ENCODE results near the gene RNF227.

RNF227 gene

DNA sequence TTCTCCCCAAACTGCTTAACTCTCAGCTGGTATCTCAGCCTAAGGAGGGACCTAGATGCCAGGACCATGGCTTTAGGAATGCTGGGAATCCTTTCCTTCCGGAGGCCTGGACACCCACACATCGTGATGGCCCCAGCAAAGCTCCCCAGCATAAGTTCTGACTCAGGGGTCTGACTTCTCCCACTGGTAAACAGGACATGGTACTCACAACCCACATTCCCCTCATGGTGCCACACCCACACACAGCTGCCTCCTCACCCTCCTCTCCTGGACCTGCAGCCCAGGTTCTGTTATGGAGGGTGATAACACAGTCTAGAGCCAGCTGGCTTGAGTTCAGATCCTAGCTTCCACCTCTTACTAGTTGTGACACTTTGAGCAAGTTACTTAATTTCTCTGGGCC lies 719 bp upstream of the RNF227 start:
- Histone ChIP-seq H2AFZ (ENCODE audit: low read depth, low read length) (peak overlapping the region; percentile 73), H3K9me3 (ENCODE audit: low read length) (no peaks in the 10 kb centered on the region), H3K27me3 (ENCODE audit: insufficient read depth, low read length) (no peaks in the 10 kb centered on the region), H3K4me1 (ENCODE audit: insufficient read depth, low read length) (peaks cover 10% of the 10 kb centered on the region), H3K36me3 (ENCODE audit: insufficient read depth, low read length) (peaks cover 5% of the 10 kb centered on the region), H3K4me3 (ENCODE audit: low read length) (peak overlapping the region; percentile 71)

DNA sequence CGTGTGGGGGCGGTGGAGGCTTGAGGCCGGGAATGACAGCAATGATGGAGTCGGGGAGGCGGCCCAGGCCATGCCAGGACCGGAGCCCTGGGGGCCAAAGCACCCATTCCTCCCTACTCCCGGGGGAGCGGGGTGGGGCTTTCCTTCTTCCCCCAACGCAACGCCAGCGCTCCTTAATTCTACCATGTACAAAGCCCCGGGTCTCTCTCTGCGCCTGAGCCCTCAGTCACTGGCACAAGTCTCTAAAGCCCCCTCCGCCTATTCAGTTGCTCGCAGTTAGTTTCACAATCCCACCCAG lies 245 bp upstream of the RNF227 start:
- Histone ChIP-seq H3K4me3 (ENCODE audit: low read length) (peak overlapping the region; percentile 71), H3K4me1 (ENCODE audit: insufficient read depth, low read length) (peaks cover 10% of the 10 kb centered on the region), H2AFZ (ENCODE audit: low read depth, low read length) (peak overlapping the region; percentile 73), H3K27me3 (ENCODE audit: insufficient read depth, low read length) (no peaks in the 10 kb centered on the region), H3K36me3 (ENCODE audit: insufficient read depth, low read length) (peaks cover 9% of the 10 kb centered on the region), H3K9me3 (ENCODE audit: low read length) (no peaks in the 10 kb centered on the region)

DNA sequence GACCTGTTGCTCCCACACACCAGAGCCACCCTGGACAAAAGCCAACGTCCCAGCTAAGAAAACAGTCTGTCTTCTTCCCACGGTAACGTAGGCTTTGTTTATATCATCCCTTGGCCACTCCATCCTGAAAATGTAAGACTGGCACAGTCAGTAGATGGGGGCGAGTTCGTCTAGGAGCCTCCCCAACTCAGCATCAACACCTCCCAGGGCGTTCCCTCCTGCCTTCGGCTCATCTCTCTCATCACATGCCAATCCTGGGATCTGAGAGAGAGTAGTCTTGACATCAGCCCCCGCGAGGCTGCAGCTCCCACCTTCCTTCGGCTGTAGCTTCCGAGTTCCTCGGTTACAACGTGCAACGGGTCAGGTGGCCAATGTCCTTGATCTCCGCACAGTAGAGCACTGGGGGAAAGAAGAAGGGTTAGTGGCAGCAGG lies 894 bp downstream of the RNF227 start:
- H3K9me3 ChIP-seq (ENCODE audit: low read length), result no peaks in the 10 kb centered on the region
- H3K4me3 ChIP-seq (ENCODE audit: low read length), result peak overlapping the region; percentile 71
- no peak overlapping the region for H2AFZ ChIP-seq (ENCODE audit: low read depth, low read length)
- H3K4me1 ChIP-seq (ENCODE audit: insufficient read depth, low read length), result peaks cover 10% of the 10 kb centered on the region
- no peaks in the 10 kb centered on the region for H3K27me3 ChIP-seq (ENCODE audit: insufficient read depth, low read length)
- peaks cover 20% of the 10 kb centered on the region for H3K36me3 ChIP-seq (ENCODE audit: insufficient read depth, low read length)

DNA sequence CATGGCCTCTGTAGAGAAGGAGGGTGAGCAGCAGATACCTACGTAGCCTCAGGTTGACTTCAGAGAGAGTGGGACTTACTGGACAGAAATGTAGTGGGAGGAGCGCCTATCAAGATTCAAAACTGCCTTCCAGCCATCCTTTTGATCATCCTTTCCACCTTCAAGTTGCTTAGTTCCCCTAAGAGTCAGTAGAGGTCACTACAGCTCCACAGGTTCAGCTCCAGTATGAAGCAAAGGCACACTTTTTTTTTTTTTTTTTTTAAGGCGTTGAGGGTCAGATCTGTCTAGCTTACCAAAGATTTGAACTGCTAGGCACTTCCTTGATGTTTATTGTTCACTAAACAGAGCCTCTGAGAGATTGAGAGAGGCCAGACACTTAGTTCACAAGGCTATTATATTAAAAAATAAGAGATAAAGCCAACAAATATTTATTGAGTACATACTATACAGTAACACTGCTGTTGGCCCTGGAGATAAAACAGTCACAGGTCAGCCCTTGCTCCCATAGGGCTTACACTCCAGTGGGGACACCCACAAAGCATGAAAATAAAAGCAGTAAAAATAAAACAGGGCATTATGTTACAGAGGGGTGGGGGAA lies 3.1 kb downstream of the RNF227 start:
- H3K4me3 ChIP-seq (ENCODE audit: low read length), result no peak overlapping the region
- H3K4me1 ChIP-seq (ENCODE audit: insufficient read depth, low read length), result peaks cover 10% of the 10 kb centered on the region
- peaks cover 41% of the 10 kb centered on the region for H3K36me3 ChIP-seq (ENCODE audit: insufficient read depth, low read length)
- H3K9me3 ChIP-seq (ENCODE audit: low read length), result no peaks in the 10 kb centered on the region
- H2AFZ ChIP-seq (ENCODE audit: low read depth, low read length), result no peak overlapping the region
- no peaks in the 10 kb centered on the region for H3K27me3 ChIP-seq (ENCODE audit: insufficient read depth, low read length)

DNA sequence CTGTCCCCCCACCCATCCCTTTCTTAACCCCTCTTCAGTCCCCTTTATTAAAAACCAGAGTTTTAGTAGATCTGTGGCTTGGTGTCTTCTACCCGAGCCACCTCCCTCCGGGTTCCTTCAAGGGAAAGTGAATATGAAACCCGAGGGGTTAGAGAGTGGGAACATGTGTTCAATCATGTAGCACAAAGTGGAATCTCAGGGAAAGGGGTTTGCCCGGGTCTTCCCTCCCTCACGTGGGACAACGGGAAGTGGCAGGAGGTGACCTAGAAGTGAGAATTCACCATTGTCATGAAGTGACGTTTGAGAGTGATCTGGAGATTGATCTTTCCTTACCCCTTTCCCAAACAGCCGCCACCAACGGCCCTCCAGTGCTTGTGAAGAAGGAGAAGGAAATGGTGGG lies 5.0 kb downstream of the RNF227 start:
- Histone ChIP-seq H3K4me1 (ENCODE audit: insufficient read depth, low read length) (peaks cover 10% of the 10 kb centered on the region), H3K4me3 (ENCODE audit: low read length) (no peak overlapping the region), H2AFZ (ENCODE audit: low read depth, low read length) (no peak overlapping the region), H3K9me3 (ENCODE audit: low read length) (no peaks in the 10 kb centered on the region), H3K36me3 (ENCODE audit: insufficient read depth, low read length) (peaks cover 60% of the 10 kb centered on the region), H3K27me3 (ENCODE audit: insufficient read depth, low read length) (no peaks in the 10 kb centered on the region)

DNA sequence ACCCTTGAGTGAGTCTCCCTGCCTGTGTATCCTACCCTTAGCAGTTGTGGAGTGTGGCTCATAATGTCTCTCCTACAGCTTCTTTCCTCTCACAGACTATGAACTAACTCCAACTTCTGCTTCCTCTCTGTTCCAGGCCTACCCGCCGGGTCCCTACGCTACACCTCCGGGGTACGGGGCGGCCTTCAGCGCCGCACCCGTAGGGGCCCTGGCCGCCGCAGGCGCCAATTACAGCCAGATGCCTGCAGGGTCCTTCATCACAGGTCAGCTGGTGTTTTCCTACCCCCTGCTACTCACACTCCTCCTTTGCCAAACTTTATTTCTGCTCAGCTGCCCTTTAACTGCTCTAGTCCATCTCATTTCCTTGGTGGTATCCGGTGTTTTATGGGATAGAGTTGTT lies 5.4 kb downstream of the RNF227 start:
- no peaks in the 10 kb centered on the region for H3K27me3 ChIP-seq (ENCODE audit: insufficient read depth, low read length)
- H3K4me3 ChIP-seq (ENCODE audit: low read length), result no peak overlapping the region
- peaks cover 10% of the 10 kb centered on the region for H3K4me1 ChIP-seq (ENCODE audit: insufficient read depth, low read length)
- no peaks in the 10 kb centered on the region for H3K9me3 ChIP-seq (ENCODE audit: low read length)
- H3K36me3 ChIP-seq (ENCODE audit: insufficient read depth, low read length), result peaks cover 64% of the 10 kb centered on the region
- H2AFZ ChIP-seq (ENCODE audit: low read depth, low read length), result no peak overlapping the region

DNA sequence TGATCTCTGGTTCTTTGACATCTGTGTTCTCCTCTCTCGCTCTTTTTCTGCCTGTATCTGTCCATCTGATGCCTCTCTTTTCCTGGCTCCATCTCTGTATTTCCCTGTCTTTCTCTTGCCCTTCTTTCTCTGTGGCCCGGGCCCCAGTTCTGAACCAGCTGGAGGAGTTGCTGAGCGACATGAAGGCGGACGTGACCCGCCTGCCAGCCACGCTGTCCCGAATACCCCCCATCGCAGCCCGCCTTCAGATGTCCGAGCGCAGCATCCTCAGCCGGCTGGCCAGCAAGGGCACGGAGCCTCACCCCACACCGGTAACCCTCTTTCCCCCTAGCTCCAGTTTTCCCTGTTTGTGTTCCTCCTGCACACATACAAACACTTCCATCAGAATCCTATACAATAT lies 5.8 kb downstream of the RNF227 start:
- H3K27me3 ChIP-seq (ENCODE audit: insufficient read depth, low read length), result no peaks in the 10 kb centered on the region
- H3K4me1 ChIP-seq (ENCODE audit: insufficient read depth, low read length), result peaks cover 9% of the 10 kb centered on the region
- H3K36me3 ChIP-seq (ENCODE audit: insufficient read depth, low read length), result peaks cover 68% of the 10 kb centered on the region
- no peaks in the 10 kb centered on the region for H3K9me3 ChIP-seq (ENCODE audit: low read length)
- no peak overlapping the region for H3K4me3 ChIP-seq (ENCODE audit: low read length)
- H2AFZ ChIP-seq (ENCODE audit: low read depth, low read length), result no peak overlapping the region

DNA sequence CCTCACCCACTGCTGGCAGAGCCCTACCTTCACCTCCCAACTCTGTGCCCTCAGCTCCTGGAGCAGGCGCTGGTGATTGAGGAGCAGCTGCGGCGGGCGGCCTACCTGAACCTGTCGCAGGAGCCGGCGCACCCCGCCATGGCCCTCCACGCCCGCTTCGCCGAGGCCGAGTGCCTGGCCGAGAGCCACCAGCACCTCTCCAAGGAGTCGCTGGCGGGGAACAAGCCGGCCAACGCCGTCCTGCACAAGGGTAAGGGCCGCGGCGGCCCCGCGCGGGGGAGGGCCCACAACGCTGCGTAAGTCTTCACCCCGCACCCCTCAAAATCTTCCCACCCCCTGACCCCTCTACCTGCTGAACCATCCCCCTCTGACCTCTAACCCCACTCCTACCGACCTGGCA lies 7.0 kb downstream of the RNF227 start:
- H3K4me3 ChIP-seq (ENCODE audit: low read length), result no peak overlapping the region
- no peaks in the 10 kb centered on the region for H3K27me3 ChIP-seq (ENCODE audit: insufficient read depth, low read length)
- no peak overlapping the region for H2AFZ ChIP-seq (ENCODE audit: low read depth, low read length)
- no peaks in the 10 kb centered on the region for H3K4me1 ChIP-seq (ENCODE audit: insufficient read depth, low read length)
- no peaks in the 10 kb centered on the region for H3K9me3 ChIP-seq (ENCODE audit: low read length)
- H3K36me3 ChIP-seq (ENCODE audit: insufficient read depth, low read length), result peaks cover 80% of the 10 kb centered on the region

DNA sequence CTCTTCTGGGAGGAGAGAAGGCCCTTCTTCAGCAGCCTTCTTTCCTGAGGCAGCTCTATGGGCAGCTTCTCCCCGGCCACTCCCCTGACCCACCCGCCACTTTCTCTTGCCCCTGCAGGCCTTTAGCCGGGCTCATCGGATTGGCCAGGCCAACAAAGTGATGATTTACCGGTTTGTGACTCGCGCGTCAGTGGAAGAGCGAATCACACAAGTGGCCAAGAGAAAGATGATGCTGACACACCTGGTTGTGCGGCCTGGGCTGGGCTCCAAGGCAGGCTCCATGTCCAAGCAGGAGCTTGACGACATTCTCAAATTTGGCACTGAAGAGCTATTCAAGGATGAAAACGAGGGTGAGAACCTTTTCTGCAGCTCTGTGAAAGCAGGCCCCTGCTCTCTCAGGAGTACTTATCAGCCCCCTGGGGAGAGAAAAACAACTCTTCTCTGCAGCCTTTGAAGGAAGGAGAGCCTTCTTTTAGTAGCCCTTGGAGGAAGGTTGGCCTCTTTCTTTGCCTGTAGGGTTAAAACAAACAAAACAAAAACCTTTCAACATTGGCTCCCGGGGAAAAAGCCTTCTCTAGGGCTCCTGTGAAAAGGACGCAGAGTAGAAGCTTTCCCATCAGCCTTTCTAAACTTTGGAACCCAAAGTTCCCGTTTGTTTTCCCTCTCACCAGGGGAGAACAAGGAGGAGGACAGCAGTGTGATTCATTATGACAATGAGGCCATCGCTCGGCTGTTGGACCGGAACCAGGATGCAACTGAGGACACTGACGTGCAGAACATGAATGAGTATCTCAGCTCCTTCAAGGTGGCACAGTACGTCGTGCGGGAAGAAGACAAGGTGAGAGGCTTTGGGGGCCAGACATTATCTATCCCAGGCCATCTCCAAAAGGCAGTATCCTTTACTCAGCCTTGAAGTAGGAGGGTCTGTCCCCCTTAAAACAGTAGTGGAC lies 12.7 kb downstream of the RNF227 start:
- Histone ChIP-seq H3K4me3 (ENCODE audit: low read length) (no peak overlapping the region), H2AFZ (ENCODE audit: low read depth, low read length) (no peak overlapping the region), H3K27me3 (ENCODE audit: insufficient read depth, low read length) (no peaks in the 10 kb centered on the region), H3K4me1 (ENCODE audit: insufficient read depth, low read length) (no peaks in the 10 kb centered on the region), H3K36me3 (ENCODE audit: insufficient read depth, low read length) (peaks cover 96% of the 10 kb centered on the region), H3K9me3 (ENCODE audit: low read length) (no peaks in the 10 kb centered on the region)

DNA sequence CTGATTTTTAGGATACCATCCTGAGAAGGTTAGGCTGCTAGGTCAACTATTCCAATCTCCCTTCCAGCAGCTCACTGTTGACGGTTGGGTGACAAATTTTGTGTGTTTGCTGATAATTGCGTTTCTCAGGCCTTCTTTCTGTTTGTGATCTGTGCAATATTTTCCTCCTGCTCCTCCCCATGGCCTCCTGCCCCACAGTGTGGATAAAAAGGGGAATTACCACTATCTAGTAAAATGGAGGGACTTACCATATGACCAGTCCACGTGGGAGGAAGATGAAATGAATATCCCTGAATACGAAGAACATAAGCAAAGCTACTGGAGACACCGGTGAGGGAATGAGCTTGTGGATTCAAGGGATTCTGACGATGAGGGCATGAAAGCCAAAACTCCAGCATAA lies 18.3 kb downstream of the RNF227 start:
- Histone ChIP-seq H3K36me3 (ENCODE audit: insufficient read depth, low read length) (peaks cover 82% of the 10 kb centered on the region), H3K27me3 (ENCODE audit: insufficient read depth, low read length) (no peaks in the 10 kb centered on the region), H3K4me1 (ENCODE audit: insufficient read depth, low read length) (no peaks in the 10 kb centered on the region), H3K9me3 (ENCODE audit: low read length) (no peaks in the 10 kb centered on the region), H3K4me3 (ENCODE audit: low read length) (no peak overlapping the region), H2AFZ (ENCODE audit: low read depth, low read length) (no peak overlapping the region)

DNA sequence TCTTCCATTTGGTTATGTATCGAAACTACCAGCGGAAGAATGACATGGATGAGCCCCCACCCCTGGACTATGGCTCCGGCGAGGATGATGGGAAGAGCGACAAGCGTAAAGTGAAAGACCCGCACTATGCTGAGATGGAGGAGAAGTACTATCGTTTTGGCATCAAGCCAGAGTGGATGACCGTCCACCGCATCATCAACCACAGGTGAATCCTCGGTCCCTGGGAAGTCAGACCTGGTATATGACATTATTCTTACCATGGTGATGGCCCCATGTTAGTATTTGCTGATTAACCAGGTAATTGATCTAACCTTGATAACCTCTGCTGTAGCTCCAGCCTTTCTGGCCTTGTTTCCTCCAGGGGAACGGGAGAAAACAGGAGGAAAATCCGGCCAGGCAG lies 19.0 kb downstream of the RNF227 start:
- no peaks in the 10 kb centered on the region for H3K9me3 ChIP-seq (ENCODE audit: low read length)
- peaks cover 76% of the 10 kb centered on the region for H3K36me3 ChIP-seq (ENCODE audit: insufficient read depth, low read length)
- no peaks in the 10 kb centered on the region for H3K27me3 ChIP-seq (ENCODE audit: insufficient read depth, low read length)
- no peaks in the 10 kb centered on the region for H3K4me1 ChIP-seq (ENCODE audit: insufficient read depth, low read length)
- no peak overlapping the region for H2AFZ ChIP-seq (ENCODE audit: low read depth, low read length)
- no peak overlapping the region for H3K4me3 ChIP-seq (ENCODE audit: low read length)

DNA sequence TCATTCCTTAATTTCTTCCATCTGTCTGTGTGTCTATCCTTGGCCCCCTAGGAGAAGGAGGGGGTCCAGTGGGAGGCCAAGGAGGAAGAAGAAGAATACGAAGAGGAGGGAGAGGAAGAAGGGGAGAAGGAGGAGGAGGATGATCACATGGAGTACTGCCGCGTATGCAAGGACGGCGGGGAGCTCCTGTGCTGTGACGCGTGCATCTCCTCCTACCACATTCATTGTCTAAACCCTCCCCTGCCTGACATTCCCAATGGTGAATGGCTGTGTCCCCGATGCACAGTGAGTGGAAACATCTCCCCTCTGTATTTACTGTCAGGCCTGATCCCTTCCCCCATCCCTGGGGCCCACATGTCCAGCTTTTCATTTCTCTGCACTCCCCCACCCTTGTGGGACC lies 21.2 kb downstream of the RNF227 start:
- Histone ChIP-seq H2AFZ (ENCODE audit: low read depth, low read length) (no peak overlapping the region), H3K4me3 (ENCODE audit: low read length) (no peak overlapping the region), H3K27me3 (ENCODE audit: insufficient read depth, low read length) (no peaks in the 10 kb centered on the region), H3K4me1 (ENCODE audit: insufficient read depth, low read length) (peaks cover under 1% of the 10 kb centered on the region), H3K36me3 (ENCODE audit: insufficient read depth, low read length) (peaks cover 75% of the 10 kb centered on the region), H3K9me3 (ENCODE audit: low read length) (no peaks in the 10 kb centered on the region)

DNA sequence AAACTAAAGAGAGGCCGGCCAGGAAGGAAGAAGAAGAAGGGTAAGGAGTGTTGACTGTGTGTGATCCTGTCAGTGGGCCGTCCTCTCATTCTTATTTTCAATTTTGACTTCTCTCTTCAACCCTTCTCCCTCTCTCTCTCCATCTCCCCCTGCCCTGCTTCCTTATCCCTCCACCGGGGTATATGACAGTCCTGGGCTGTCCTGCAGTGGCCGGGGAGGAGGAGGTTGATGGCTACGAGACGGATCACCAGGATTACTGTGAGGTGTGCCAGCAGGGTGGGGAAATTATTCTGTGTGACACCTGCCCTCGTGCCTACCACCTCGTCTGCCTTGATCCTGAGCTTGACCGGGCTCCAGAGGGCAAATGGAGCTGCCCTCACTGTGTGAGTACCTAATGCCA lies 21.9 kb downstream of the RNF227 start:
- no peaks in the 10 kb centered on the region for H3K9me3 ChIP-seq (ENCODE audit: low read length)
- no peak overlapping the region for H2AFZ ChIP-seq (ENCODE audit: low read depth, low read length)
- peaks cover 7% of the 10 kb centered on the region for H3K4me1 ChIP-seq (ENCODE audit: insufficient read depth, low read length)
- H3K4me3 ChIP-seq (ENCODE audit: low read length), result no peak overlapping the region
- H3K36me3 ChIP-seq (ENCODE audit: insufficient read depth, low read length), result peaks cover 69% of the 10 kb centered on the region
- H3K27me3 ChIP-seq (ENCODE audit: insufficient read depth, low read length), result no peaks in the 10 kb centered on the region
